ENCODE measurements around the gene HTR1E. TPM values are rescaled to one million over a fixed set of nuclear protein-coding genes. Genes with fewer than 3 reads are reported as not detected.

Gene HTR1E
- total and polyA plus RNA-seq, 10 of the 15 experiments (the other 5 are each of a cell fraction or from before 2014, with no cell fraction given), result not detected

GRCh38 chr6:87049779-87050178, 112.5 kb downstream of the HTR1E start:
- POLR2A ChIA-PET, result no interaction called here
- Histone ChIP-seq H3K27me3 (replicated peaks in 1 of 2; ENCODE audit: control insufficient read depth in 2 of 2, insufficient read depth in 2 of 2, low read length in 1 of 2) (no peaks in the 10 kb centered on the region; a peak in 1 of 4 replicates), H3K4me3 (no peak overlapping the region), H3K79me2 (ENCODE audit: control insufficient read depth, insufficient read depth, low read length) (no peaks in the 10 kb centered on the region), H2AFZ (ENCODE audit: control insufficient read depth, low read depth, low read length) (no peak overlapping the region), H3K9me3 (replicated peaks; ENCODE audit: control insufficient read depth, insufficient read depth, low read length) (no peaks in the 10 kb centered on the region), H3K9ac (ENCODE audit: control insufficient read depth, insufficient read depth, low read length) (no peak overlapping the region), H3K27ac (ENCODE audit: control insufficient read depth, insufficient read depth) (no peak overlapping the region), H3K4me1 (ENCODE audit: control insufficient read depth, insufficient read depth, low read length) (peaks cover 4% of the 10 kb centered on the region), H3K36me3 (ENCODE audit: control insufficient read depth in 2 of 2, insufficient read depth in 2 of 2, low read length in 1 of 2) (no peaks in the 10 kb centered on the region), H3K4me2 (ENCODE audit: control insufficient read depth, insufficient read depth) (no peak overlapping the region), H4K20me1 (ENCODE audit: control insufficient read depth, insufficient read depth) (no peaks in the 10 kb centered on the region)
- SMC1A ChIA-PET (ENCODE audit: uncharacterized antibody, unreplicated experiment), result no interaction called here
- CTCF ChIA-PET, result interaction anchor here (1.1 kb wide), 1 partner anchor 18 kb away, joined by 5 read pairs; no protein-coding TSS in a partner anchor
- peak; percentile 60 for ATAC-seq
- RAD21 ChIA-PET (ENCODE audit: unreplicated experiment), result no interaction called here
- in situ Hi-C loops (cut with MboI), result no loop called here
- DNase-seq (ENCODE audit: low read depth, low spot score), result no peak
- no peak for FAIRE-seq
- intact Hi-C loops (cut with micrococcal nuclease; ENCODE audit: unreplicated experiment), result no loop called here
- BruUV-seq (replicated peaks), result no TSS peak
- WGBS (ENCODE audit: insufficient coverage, insufficient replicate concordance, low lambda C conversion rate, missing lambda C conversion rate), result 100% methylated on average over 1 of the region's 1 CpG
- TF ChIP-seq KLF5 (IDR thresholded peaks at IDR 0.05; ENCODE audit: partially characterized antibody), result no peak
- TF ChIP-seq MEF2B (IDR thresholded peaks at IDR 0.05; ENCODE audit: partially characterized antibody, poor library complexity, severe bottlenecking), result peak; percentile 45
- peak; percentile 27; the same call in 1 of the 2 replicates for TF ChIP-seq RUNX3 (IDR thresholded peaks at IDR 0.05; ENCODE audit: low read length)
- peak; percentile 69 for TF ChIP-seq MEF2A (IDR thresholded peaks at IDR 0.05; ENCODE audit: insufficient read depth, low read depth, low read length)

- ChIA-PET POLR2A (no interaction called here), CTCF (interaction anchor here (0.9 to 1.8 kb wide), 2 partner anchors 13 to 25 kb away, joined by 3 to 5 read pairs; no protein-coding TSS in a partner anchor), SMC1A (ENCODE audit: uncharacterized antibody, unreplicated experiment) (no interaction called here), RAD21 (ENCODE audit: unreplicated experiment) (no interaction called here)
- TF ChIP-seq ZNF24 (IDR thresholded peaks at IDR 0.05) (no peak), SUPT20H (IDR thresholded peaks at IDR 0.05; ENCODE audit: borderline replicate concordance, control insufficient read depth, low read depth, low read length) (no peak), WRNIP1 (IDR thresholded peaks at IDR 0.05; ENCODE audit: borderline replicate concordance, low read depth, low read length) (no peak), ZSCAN29 (IDR thresholded peaks at IDR 0.05) (no peak), ESRRA (IDR thresholded peaks at IDR 0.05; ENCODE audit: low read length) (no peak), NFYA (IDR thresholded peaks at IDR 0.05; ENCODE audit: borderline replicate concordance, low read depth, low read length) (no peak), RFX5 (IDR thresholded peaks at IDR 0.05; ENCODE audit: low read depth, low read length) (no peak), SMC3 (IDR thresholded peaks at IDR 0.05; ENCODE audit: borderline replicate concordance, low read length) (no peak)
- Histone ChIP-seq H3K9me3 (replicated peaks; ENCODE audit: control insufficient read depth, insufficient read depth, low read length) (no peaks in the 10 kb centered on the region), H3K36me3 (ENCODE audit: control insufficient read depth in 2 of 2, insufficient read depth in 2 of 2, low read length in 1 of 2) (no peaks in the 10 kb centered on the region), H3K9ac (ENCODE audit: control insufficient read depth, insufficient read depth, low read length) (no peak overlapping the region), H3K27me3 (replicated peaks in 1 of 2; ENCODE audit: control insufficient read depth in 2 of 2, insufficient read depth in 2 of 2, low read length in 1 of 2) (no peaks in the 10 kb centered on the region), H3K4me2 (ENCODE audit: control insufficient read depth, insufficient read depth) (no peak overlapping the region), H3K79me2 (ENCODE audit: control insufficient read depth, insufficient read depth, low read length) (no peaks in the 10 kb centered on the region), H2AFZ (ENCODE audit: control insufficient read depth, low read depth, low read length) (no peak overlapping the region), H3K4me3 (no peak overlapping the region), H3K27ac (ENCODE audit: control insufficient read depth, insufficient read depth) (no peak overlapping the region), H4K20me1 (ENCODE audit: control insufficient read depth, insufficient read depth) (no peaks in the 10 kb centered on the region), H3K4me1 (ENCODE audit: control insufficient read depth, insufficient read depth, low read length) (peaks cover 4% of the 10 kb centered on the region)
- FAIRE-seq (no peak), DNase-seq (ENCODE audit: low read depth, low spot score) (no peak), ATAC-seq (no peak)
- intact Hi-C loops (cut with micrococcal nuclease; ENCODE audit: unreplicated experiment), result no loop called here
- WGBS (ENCODE audit: insufficient coverage, insufficient replicate concordance, low lambda C conversion rate, missing lambda C conversion rate), result 93% methylated on average over 1 of the region's 1 CpG
- in situ Hi-C loops (cut with MboI), result no loop called here
- BruUV-seq (replicated peaks), result no TSS peak
Measured at GRCh38 chr6:87053312-87053711, 116.0 kb downstream of the HTR1E start.

All from GM12878 (cell line).